ENCODE measurements around the gene POLA2.
"Not testable (repeated sequence)": the region's sequence is repeated elsewhere in the genome, so short reads cannot be mapped to it uniquely, and the experiment has no call there.

Gene POLA2

GRCh38 chr11:65242389-65242788 is 19.4 kb upstream of the POLA2 start:
- no peak for DNase-seq (ENCODE audit: low read depth)

DNA sequence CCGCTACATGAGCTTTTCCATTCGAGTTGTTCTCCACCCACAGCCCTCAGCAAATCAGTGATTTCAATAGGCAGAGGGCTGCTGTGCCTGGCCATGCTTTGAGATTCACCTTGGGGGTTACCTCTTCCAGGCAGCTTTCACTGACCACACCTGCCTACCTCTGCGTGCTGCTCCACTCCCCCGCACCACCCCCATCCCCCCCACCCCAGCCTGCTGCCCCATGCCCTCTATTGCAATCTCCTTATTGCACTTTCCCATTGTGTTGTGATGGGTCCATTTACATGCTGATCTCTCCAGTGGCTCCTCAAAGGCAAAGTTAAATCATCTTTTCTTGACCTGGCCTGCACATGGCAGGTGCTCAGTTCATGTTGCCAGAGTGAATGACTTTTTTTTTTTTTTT is 18.0 kb upstream of the POLA2 start:
- no peak for DNase-seq (ENCODE audit: low read depth)

DNA sequence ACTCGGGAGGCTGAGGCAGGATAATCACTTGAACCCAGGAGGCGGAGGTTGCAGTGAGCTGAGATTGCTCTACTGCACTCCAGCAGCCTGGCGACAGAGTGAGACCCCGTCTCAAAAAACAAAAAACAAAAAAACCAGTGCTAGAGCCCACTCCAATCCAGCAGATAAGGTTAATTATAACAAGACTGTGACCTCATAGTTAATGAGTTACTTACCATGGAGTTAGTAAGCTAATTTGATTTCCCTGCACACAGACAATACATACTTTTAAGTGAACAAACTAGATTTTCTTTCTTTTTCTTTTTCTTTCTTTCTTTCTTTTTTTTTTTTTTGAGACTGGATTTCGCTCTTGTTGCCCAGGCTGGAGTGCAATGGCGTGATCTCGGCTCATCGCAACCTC is 16.7 kb upstream of the POLA2 start:
- DNase-seq (ENCODE audit: low read depth): not testable (repeated sequence)

GRCh38 chr11:65246506-65246905 is 15.3 kb upstream of the POLA2 start:
- no peak for DNase-seq (ENCODE audit: low read depth)

GRCh38 chr11:65248184-65248710 is 13.5 kb upstream of the POLA2 start:
- DNase-seq (ENCODE audit: low read depth): not testable (repeated sequence)

- DNase-seq (ENCODE audit: low read depth): no peak
These were observed 10.3 kb upstream of the POLA2 start for GRCh38 chr11:65251476-65251875.

DNA sequence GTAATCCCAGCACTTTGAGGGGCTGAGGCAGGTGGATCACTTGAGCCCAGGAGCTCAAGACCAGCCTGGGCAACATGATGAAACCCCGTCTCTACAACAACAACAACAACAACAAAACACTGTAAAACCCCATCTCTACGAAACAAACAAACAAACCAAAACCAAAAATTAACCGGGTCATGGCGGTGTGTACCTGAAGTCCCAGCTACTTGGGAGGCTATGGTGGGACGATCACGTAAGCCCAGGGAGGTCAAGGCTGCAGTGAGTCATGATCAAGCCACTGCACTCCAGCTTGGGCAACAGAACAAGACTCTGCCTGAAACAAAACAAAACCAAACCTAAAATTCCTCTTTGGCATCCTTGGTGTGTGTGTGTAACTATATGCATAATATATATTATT is 7.0 kb upstream of the POLA2 start:
- DNase-seq (ENCODE audit: low read depth): no peak

DNA sequence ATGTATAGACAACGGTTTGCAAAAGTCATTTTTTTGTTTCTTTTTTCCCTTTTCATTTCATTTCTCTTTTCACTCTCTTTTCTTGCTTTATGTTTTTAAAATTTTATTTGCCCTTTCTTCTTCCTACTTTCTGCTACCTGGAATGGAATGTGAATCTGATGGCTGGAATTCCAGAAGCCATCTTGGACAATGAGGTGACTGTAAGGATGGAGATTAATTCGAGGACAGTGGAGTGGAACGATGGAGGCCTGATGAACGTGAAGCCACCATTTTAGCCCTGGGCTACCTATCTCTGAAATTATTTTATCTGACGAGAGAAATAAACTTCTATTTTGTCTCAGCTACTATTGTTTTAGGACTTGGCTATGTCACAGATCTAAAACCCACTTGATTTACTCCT is 2.8 kb upstream of the POLA2 start:
- DNase-seq (ENCODE audit: low read depth): no peak

GRCh38 chr11:65260302-65260701 is 1.5 kb upstream of the POLA2 start:
- no peak for DNase-seq (ENCODE audit: low read depth)

DNA sequence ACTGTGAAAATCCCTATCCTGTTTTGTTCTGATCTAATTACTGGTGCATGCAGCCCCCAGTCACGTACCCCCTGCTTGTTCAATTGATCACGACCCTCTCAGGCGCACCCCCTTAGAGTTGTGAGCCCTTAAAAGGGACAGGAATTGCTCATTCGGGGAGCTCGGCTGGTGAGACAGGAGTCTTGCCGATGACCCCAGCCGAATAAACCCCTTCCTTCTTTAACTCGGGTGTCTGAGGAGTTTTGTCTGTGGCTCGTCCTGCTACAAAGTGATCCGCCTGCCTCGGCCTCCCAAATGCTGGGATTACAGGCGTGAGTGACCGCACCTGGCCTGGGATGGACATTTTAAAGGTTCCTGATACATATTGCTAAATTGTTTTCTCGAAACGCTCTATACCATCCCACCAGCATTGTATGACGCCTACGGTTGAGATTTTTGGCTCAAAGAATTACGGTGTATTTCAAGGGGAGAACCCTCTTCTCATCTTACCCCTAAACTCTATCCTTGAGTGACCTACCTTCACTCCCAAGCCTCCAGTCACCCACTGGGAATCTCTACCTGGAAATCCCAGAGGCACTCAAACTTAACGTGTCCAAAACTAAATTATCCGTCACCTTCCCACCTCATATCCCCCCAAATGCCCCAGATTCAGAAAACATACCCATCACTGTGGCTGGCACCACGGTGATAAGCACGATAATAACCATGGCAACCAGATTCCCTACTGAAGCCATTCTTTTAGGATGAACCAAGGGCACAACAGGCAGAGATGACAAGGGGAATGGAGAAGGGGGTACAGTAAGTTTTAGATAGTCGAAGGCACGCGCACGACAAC is 789 bp upstream of the POLA2 start:
- no peak for DNase-seq (ENCODE audit: low read depth)

DNA sequence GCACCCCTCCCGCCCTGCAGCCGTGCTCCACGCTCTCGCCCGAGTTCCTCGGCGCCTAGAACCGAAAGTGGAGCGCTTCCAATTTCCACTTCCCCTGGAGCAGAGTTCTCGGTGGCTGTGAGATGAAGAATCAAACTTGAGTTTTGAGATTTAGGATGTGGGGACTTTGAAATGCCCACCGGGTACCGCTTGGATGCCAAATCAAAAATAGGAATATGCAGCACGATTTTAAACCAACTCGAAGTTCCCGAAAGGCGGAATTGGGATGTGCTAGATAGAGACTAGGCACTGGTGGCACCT is 569 bp downstream of the POLA2 start:
- no peak for DNase-seq (ENCODE audit: low read depth)

DNA sequence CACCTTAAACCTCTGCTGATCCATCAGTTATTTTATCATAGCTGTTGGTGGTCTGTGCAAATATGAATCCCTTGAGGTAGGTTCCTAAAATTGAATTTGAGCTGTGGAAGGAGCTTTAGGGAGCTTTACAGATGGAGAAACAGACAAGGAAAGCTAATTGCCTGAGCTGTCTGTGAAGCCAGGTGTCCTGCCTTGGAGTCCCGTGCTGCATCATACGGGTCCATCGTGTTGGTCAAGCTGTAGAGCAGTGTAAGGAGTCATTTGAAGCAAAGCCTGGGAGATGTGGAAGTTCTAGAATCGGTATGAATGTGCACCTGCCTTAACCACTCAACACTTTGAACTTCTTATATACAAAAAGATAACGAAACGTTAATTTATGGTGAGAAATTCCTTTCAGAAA is 1.0 kb downstream of the POLA2 start:
- no peak for DNase-seq (ENCODE audit: low read depth)

DNA sequence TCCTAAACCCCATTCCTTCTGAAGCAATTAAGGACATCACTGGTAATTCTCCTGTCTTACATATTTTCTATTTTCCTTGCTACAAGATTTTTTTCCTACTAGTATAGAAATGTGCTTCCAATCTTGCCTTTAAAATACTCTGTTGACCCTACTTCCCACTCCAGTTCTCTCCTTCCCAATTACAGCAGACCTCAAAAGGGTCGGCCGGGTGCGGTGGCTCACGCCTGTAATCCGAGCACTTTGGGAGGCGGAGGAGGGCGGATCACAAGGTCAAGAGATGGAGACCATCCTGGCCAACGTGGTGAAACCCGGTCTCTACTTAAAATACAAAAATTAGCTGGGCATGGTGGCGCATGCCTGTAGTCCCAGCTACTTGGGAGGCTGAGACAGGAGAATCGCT is 3.0 kb downstream of the POLA2 start:
- not testable (repeated sequence) for DNase-seq (ENCODE audit: low read depth)

DNA sequence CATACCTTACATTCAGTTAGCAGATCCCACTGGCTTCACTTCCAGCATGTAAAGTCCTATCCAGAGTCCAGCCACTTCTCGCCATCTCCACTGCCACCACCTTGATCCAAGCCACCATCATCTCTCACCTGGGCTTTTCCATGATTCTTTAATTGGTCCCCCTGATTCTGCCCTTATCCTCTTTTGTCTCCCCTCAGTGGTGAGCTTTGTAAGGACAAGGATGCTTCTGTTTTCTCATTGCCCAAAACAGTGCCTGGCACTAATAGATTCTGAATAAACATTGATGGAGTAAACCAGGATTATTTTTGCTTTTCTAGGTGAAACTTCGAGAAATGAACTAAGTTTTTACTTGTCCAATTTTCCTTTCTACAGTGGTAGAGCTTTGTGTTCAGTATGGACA is 4.4 kb downstream of the POLA2 start:
- no peak for DNase-seq (ENCODE audit: low read depth)

- DNase-seq (ENCODE audit: low read depth): no peak
These were observed 13.2 kb downstream of the POLA2 start for GRCh38 chr11:65274735-65275682.

GRCh38 chr11:65275906-65276305 is 14.1 kb downstream of the POLA2 start:
- DNase-seq (ENCODE audit: low read depth): no peak

DNA sequence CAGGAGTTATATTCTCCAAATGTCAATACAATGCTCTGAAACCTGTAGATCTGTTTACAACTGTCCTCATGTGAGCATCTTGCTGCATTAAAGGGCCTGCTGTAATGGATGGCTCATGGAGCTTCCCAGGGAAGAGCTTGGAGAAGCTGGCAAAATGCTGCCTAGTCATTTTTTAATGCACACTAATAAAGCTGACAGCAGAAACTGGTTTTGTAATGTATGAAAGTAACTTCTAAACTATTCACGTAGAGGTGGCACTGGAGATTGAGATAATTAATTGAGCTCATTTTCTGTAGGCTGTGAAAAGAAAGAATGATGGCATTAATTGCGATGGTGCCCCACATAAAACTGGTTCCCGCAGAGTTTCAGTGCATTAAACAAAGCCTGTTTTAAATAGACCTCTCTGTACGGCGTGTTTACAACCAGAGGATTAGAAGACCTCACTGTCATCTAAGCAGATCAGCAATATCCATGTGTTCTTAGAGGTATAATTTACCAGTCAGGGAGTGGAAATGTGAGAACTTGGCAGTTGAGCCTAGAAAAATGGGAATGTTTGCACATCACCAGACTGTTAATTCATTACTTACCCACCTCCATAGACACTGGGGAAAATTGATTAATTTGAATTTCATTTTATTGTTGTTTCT is 16.0 kb downstream of the POLA2 start:
- DNase-seq (ENCODE audit: low read depth): no peak

DNA sequence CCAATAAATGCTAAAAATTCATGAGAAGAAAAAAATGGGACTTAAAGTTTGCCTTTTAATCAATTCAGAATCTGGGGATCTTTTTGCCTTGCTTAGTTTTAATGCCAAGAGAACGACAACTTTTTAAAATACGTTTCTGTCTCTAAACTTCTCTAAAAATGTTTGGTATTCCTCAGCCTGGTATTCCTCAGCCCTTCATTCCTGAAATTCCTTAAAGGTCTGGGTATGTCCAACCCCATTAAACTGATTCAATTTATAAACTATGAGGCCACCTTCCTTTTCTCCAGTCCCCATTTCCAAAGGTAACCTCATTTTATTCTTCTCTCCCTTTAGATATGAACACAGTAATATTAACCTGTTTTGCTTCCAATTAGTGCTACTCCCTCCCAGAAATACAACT is 16.6 kb downstream of the POLA2 start:
- DNase-seq (ENCODE audit: low read depth): no peak

DNA sequence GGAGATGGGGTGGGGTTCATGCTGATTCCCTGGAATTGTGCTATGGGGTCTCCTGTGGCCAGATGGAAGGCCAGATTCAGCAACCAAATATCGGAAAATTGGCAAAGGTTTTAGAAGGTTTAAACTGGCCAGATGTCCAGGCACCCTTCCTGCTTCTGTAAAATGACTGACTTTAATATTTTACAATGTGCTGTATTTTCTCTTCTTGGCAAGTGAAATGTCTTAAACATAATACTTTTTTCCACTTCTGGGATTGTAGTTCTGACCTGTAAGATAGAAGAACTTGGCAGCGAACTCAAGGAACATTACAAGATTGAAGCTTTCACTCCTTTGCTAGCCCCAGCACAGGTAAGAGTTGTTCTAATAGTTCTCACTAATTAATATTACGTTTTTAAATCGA is 17.5 kb downstream of the POLA2 start:
- no peak for DNase-seq (ENCODE audit: low read depth)

DNA sequence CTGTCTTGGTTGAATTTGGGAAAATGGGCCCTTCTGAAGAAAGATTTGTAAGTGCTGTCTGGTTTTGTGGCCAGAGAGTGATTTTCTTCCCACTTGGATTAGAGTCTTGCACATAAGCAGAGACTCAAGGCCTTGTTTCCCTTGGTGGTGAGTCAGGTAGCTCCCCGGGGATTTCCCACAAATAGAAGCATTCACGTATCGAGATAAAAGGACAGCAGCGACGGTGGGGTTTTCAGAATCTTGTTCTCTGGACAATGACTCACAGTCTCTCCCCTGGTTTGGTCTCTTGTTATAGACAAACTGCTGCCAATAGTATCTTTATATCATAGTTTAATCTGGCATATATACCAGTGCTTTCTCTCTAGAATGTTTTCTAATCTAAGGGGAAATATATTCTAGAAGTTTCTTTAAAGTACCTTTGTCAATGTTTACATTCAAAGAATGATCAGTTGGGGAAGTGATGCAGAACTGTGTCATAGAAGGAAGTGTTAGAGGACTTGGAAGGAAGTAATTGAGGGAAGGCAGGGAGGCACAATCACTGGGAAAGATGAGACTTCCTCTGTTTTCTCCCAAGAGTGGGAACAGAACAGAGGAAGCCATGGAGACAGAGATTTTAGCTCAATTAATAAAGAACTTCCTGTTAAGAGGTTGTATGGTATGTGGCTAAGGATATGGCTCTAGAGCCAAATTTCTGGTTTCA is 18.1 kb downstream of the POLA2 start:
- DNase-seq (ENCODE audit: low read depth): peak; percentile 15

- DNase-seq (ENCODE audit: low read depth): no peak
These were observed 18.9 kb downstream of the POLA2 start for GRCh38 chr11:65280646-65281045.

DNA sequence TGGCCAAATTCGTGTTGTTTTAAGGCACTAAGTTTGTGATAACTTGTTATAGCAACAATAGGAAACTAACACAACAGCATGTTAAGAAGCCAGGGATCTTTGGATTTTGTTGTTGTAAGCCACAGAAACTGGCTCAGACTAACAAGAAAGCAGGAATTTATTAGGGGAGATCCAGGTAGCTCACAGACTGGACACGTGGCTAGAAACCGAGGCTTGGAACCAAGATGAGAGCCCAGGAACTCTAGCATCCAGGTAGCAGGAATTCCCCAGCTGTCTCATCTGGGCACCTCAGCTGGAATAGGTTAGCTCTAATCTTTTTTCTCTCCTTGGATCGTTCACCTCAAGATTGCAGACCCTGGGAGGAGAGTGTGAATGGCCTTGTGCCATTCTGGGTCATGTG is 24.9 kb downstream of the POLA2 start:
- no peak for DNase-seq (ENCODE audit: low read depth)

All from stimulated activated CD8-positive, alpha-beta memory T cell treated with anti-CD3 and anti-CD28 coated beads, Interleukin-12 subunit alpha, Interleukin-12 subunit beta, amount 100 ng/mL, for 1 hour (primary cell).